Cardiac muscle cell (in vitro differentiated cells and primary cell): ENCODE data around the gene QSOX1. TPM values are rescaled to one million over a fixed set of nuclear protein-coding genes. Genes with fewer than 3 reads are reported as not detected.

Experiments
- DNase-seq, 2 donors: peaks; one replicate each; pipeline versions ENCODE4 v3.0.0 to v3.0.0-alpha.2; 2010 to 2017; ENCODE audit warnings: low read depth in 1 of 2, low spot score in 1 of 2
- H3K27ac ChIP-seq: fragments of 200-600 bp; sonication (generic); 2 replicates; pipeline ENCODE4 v1.5.1; 2016
- H3K27me3 ChIP-seq: fragments of 200-600 bp; sonication (generic); 2 replicates; pipeline ENCODE4 v1.6.0; 2016; ENCODE audit warnings: control low read depth
- H3K36me3 ChIP-seq: fragments of 200-600 bp; sonication (generic); 2 replicates; pipeline ENCODE4 v1.5.1; 2016; ENCODE audit warnings: control low read depth
- H3K4me1 ChIP-seq: fragments of 200-600 bp; sonication (generic); 2 replicates; pipeline ENCODE4 v1.8.1; 2017; ENCODE audit warnings: low read depth, mild to moderate bottlenecking, mixed run types
- H3K4me3 ChIP-seq: fragments of 200-600 bp; sonication (generic); 2 replicates; pipeline ENCODE4 v1.5.1; 2016; ENCODE audit warnings: mild to moderate bottlenecking
- H3K9me3 ChIP-seq: fragments of 200-600 bp; sonication (generic); 2 replicates; pipeline ENCODE4 v1.5.1; 2017; ENCODE audit warnings: low read depth, mild to moderate bottlenecking, control low read depth
- polyA plus RNA-seq: library from polyadenylated mRNA; unstranded; fragments of >200 nt; fragmentation: Nextera tagmentation; extraction: Ambion mirVana; gene quantifications from 2 replicates; pipeline ENCODE4 v1.2.1, GENCODE V29; 2016
- total RNA-seq: library from RNA; depleted of rRNA; stranded (reverse); fragments of >200 nt; gene quantifications from 2 replicates; pipeline ENCODE4 v1.2.3, GENCODE V29; 2016
- TF ChIP-seq, protein P1 (sequence below): IDR thresholded peaks from 2 replicates; pipeline ENCODE4 v1.5.1; 2012; ENCODE audit warnings: low read depth, mild to moderate bottlenecking, low read length

Gene QSOX1
- total and polyA plus RNA-seq, 2 experiments from 2014 or later, result 23.2 to 37.8 TPM

DNA sequence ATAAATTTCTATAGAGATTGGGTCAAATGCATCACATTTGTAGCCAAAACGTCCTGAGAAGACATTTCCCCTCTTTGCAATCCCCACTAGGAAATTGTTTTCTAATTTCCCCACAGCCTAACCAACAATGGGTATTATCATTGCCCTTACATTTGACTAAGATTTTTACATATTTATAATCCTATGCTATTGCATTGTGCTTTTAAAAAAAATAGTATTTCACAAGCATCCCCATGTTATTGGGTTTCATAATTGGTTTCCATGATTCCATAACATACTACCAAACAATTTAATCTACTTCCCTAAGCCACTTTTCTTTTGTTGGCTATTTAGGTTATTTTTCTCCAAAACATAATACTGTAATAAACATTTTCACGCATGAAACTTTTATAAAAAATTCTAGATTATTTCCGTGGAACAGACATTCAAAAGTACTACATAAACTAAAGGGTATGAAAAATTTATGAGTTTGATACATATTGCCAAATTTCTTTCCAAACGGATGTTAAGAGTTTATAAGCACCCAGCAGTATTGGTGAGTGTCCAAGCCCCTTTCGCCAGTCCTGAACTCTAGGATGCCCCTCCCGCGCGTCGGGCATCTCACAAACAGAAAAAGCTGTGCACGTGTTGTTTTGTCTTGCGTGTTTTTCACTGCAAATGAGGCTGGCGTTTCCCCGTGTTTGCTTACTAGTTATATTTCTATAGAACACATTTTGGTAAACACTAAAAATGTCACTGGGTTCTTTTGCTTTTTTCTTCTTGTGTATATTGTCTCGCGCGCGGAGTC lies 73.4 kb downstream of the QSOX1 start:
- Histone ChIP-seq H3K36me3 (no peaks in the 10 kb centered on the region), H3K27me3 (peaks cover 100% of the 10 kb centered on the region), H3K27ac (no peak overlapping the region), H3K4me3 (no peak overlapping the region), H3K9me3 (no peaks in the 10 kb centered on the region), H3K4me1 (no peaks in the 10 kb centered on the region)
- DNase-seq, result no peak
- TF ChIP-seq, protein P1, sequence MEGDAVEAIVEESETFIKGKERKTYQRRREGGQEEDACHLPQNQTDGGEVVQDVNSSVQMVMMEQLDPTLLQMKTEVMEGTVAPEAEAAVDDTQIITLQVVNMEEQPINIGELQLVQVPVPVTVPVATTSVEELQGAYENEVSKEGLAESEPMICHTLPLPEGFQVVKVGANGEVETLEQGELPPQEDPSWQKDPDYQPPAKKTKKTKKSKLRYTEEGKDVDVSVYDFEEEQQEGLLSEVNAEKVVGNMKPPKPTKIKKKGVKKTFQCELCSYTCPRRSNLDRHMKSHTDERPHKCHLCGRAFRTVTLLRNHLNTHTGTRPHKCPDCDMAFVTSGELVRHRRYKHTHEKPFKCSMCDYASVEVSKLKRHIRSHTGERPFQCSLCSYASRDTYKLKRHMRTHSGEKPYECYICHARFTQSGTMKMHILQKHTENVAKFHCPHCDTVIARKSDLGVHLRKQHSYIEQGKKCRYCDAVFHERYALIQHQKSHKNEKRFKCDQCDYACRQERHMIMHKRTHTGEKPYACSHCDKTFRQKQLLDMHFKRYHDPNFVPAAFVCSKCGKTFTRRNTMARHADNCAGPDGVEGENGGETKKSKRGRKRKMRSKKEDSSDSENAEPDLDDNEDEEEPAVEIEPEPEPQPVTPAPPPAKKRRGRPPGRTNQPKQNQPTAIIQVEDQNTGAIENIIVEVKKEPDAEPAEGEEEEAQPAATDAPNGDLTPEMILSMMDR, result no peak

DNA sequence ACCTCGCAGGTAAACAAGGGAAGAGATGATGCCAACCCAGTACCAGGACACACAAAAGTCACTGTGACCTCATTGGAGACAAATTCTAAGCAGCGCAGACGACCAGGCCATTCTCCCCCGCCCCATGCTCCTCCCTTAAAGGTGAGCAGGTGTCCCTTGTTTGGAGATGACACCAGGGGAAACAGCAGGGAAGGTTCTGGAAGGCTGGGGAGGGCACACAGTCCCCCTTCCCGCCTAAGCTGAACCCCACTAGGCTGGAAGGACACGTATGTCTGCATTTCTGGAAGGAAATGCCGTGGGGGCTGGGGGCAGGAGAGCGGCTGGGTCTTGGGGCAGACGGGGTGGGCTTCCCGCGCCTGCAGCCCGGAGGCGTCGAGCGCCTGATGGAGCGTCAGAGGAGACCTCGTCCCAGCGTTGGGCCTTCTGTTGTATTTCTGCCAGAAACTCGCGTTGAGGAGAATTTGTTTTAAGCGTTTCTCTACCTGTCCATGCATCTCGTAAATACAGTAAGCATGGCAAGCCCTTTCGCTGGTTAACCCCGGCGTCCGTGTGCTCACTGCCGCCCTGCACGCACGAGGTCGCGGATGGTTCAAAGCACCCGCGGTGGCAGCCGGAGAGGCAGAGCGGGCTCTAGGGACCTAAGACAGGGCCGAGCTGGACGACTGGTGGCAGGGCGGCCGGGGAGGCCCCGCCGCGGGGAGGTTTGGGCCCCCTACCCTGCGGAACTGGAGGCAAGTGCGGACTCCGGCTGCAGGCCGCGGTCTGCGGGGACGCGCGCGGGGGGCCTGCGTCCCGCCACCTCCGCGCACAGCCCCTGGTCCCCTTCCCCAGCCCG lies 74.2 kb downstream of the QSOX1 start:
- Histone ChIP-seq H3K9me3 (no peaks in the 10 kb centered on the region), H3K36me3 (no peaks in the 10 kb centered on the region), H3K4me1 (no peaks in the 10 kb centered on the region), H3K27me3 (peaks cover 100% of the 10 kb centered on the region), H3K27ac (no peak overlapping the region), H3K4me3 (peak overlapping the region; percentile 44)
- peak in 1 of 2 donors; percentile 23 for DNase-seq
- TF ChIP-seq, protein P1, result no peak

DNA sequence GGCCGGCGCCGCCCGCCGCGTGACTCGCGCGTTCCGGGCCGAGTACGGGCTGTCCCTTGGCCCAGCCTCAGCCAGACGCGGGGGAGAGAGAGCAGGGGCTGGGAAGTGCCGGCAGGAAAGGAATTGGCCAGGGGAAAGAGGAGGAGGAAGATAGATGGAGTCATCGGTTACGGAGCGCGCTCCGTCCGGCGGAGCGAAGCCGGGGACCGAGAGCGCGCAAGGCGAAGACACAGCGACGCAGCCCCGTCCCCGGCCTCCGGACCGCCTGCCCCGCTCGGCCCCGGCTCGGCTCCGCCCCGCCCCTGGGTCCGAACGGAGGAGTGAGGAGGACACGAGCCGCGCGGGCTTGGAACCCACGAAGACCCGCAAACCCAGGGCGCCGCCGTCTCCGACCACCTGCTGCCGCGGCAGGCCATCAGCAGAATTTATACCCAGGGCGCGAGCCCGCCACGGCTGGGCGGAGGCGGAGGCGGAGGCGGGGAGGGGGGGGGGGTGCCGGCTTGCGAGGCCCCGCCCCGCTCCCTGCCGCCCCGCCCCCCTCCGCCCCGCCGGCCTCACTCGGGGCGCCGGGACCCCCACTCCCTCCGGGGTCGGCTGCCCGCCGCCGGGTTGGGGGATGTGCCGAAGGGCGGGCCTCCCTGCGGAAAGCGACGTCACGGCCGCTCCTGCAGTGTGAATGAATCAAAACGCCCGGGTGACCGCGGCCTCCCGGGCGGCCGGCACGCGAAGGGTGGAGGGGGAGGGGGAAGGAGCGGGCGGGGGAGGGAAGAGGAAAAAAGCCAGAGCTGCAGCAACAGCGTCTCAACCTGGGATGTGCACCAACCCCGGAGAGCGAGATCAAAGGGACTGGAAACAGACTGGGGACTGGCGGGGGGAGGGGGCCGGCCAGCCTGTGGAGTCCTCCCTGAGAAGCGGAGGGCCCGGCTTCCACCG lies 75.1 kb downstream of the QSOX1 start, which contains the start of gene LHX4:
Gene LHX4 (plus strand): TSS at position 782 of the 933 bp plus-strand sequence. CDS start 266 bp downstream, outside the sequence.
- Histone ChIP-seq H3K27ac (no peak within 1 kb of the TSS), H3K4me1 (no peaks in the 10 kb centered on the region)

GRCh38 chr1:180230416-180230790 lies 75.7 kb downstream of the QSOX1 start:
- TF ChIP-seq, protein P1, result no peak
- Histone ChIP-seq H3K9me3 (no peaks in the 10 kb centered on the region), H3K27me3 (peaks cover 100% of the 10 kb centered on the region), H3K4me1 (no peaks in the 10 kb centered on the region), H3K36me3 (no peaks in the 10 kb centered on the region), H3K4me3 (peak overlapping the region; percentile 44), H3K27ac (no peak overlapping the region)
- DNase-seq, result no peak

More for the DNA sequence above, 75.1 kb downstream of the QSOX1 start, which contains the start of gene LHX4:
- Histone ChIP-seq H3K4me3 (peak within 1 kb of the TSS; percentile 44), H3K9me3 (no peaks in the 10 kb centered on the region), H3K27me3 (peaks cover 100% of the 10 kb centered on the region), H3K36me3 (no peaks in the 10 kb centered on the region)
- TF ChIP-seq, protein P1, result no peak
- peak; percentile 38 to 59 for DNase-seq
